GM11168 (cell line): ENCODE results near the gene ROBO4.

Source experiments
- in situ Hi-C: fragments of 300-500 bp; cut with MboI; formaldehyde crosslinking; loops from one replicate; pipeline ENCODE4 v1.12.0; 2022; ENCODE audit warnings: low sequenced_read_pairs; ENCODE audit not compliant: unreplicated experiment

Gene ROBO4

GRCh38 chr11:124897674-124898262 lies at the start of gene ROBO4:
TSS of gene ROBO4 (minus strand) at chr11:124897865. CDS start at chr11:124897795, 70 bp downstream.
- in situ Hi-C loops, result no loop called here

DNA sequence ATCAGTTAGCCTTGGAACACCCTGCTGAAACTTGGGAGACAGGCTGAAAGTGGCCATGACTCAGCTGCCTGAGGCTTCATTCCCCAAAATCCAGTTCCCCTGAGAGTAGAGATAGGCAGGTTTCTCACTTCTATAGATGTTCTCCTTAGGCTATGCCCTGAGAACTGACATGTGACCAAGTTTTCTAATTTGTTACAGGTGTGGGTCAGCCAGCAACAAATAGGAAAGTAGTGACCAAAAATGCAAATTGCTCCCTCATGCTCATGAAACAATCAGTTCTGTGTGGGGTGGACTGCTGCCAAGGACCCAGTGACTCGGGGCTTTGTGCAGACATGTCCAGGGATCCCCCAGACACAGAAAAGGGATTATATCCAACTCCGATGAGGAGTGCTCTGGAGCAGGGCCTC lies 49.1 kb upstream of the ROBO4 start:
- in situ Hi-C loops, result no loop called here

- in situ Hi-C loops, result no loop called here
Measured at GRCh38 chr11:124945826-124946225, 48.2 kb upstream of the ROBO4 start.

- in situ Hi-C loops, result no loop called here
Measured at GRCh38 chr11:124944565-124944964, 46.9 kb upstream of the ROBO4 start.

DNA sequence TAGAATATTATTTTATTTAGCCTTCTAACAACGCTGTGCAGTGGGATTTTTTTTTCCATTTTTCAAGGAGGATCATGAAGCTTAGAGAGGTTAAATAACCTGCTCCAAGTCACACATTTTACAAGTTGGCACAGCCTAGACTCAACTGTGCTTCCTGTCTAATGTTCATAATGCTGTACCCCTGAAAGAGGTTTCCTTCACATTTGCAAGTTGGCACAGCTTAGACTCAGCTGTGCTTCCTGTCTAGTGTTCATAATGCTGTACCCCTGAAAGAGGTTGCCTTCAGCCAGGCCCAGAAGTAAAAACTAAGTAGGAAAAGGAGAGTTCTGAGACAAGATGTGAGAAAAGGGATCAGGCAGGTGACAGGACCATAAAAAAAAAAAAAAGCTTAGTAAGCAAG lies 46.1 kb upstream of the ROBO4 start:
- in situ Hi-C loops, result no loop called here

- in situ Hi-C loops, result no loop called here
Measured at GRCh38 chr11:124943254-124943616, 45.6 kb upstream of the ROBO4 start.

DNA sequence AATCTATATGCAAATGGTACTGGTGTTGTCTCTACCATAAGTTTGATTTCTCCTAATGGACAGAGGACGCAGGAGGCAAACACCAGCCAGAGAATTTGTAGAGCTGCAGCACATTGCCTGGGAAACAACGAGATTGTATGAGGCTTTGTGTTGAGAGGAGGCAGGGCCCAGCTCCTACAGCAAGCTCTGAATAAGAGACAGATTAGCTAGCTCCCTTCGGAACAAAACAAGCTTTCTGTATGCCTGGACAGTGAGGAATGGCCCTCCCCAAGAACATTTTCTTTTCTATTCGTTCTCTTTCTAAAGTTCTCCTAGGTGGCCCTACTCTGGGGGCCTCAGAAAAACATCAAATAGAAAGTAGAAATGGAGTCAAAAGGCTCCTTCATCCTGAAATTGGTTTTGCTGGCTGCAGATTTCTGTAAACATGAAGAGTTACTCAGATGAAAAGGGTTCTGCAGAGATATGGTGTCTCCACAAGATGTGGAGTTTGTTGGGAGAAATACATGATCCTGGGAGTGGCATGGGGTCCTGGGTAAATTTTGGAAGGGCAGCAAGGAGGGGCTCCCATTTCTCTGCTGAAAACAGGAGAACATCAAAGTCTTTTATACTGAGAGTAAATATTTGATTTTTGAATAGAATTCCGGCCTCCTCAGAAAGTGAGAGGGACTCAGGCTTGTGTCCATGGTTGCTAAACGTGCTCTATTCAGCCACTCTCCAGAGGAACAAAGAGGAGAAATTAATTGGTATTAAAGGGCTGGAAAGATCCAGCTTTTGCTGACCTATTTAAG lies 45.0 kb upstream of the ROBO4 start:
- in situ Hi-C loops, result no loop called here

GRCh38 chr11:124941703-124942102 lies 44.0 kb upstream of the ROBO4 start:
- in situ Hi-C loops, result no loop called here

GRCh38 chr11:124938970-124939369 lies 41.3 kb upstream of the ROBO4 start:
- in situ Hi-C loops, result no loop called here

DNA sequence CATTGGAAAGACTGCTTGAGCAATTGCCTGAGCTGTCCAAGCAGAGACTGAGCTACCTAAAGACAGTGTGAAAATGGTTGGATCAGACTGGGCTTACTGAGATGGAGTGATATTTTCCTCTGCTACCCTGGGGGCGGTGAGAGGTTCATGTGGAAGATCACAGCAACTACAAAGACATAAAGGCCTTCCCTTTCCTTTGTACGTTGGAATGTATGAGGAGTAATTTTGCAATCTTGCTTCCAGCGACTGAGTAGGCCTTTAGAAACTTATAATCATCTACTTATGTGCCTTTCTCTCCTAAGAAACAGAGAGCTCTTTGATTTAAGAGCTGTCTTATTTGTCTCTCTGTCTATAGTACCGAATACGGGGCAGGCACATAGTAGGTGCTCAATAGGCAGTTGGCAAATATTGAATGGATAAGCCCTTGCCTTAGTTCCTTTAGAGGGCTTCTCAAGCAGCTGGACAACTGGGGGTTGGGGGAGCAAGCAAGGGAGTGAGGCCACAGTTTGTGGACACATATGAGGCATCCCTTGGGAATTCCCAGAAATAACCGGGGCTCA lies 40.6 kb upstream of the ROBO4 start:
- in situ Hi-C loops, result no loop called here

- in situ Hi-C loops, result no loop called here
Measured at GRCh38 chr11:124937336-124937935, 39.8 kb upstream of the ROBO4 start.

DNA sequence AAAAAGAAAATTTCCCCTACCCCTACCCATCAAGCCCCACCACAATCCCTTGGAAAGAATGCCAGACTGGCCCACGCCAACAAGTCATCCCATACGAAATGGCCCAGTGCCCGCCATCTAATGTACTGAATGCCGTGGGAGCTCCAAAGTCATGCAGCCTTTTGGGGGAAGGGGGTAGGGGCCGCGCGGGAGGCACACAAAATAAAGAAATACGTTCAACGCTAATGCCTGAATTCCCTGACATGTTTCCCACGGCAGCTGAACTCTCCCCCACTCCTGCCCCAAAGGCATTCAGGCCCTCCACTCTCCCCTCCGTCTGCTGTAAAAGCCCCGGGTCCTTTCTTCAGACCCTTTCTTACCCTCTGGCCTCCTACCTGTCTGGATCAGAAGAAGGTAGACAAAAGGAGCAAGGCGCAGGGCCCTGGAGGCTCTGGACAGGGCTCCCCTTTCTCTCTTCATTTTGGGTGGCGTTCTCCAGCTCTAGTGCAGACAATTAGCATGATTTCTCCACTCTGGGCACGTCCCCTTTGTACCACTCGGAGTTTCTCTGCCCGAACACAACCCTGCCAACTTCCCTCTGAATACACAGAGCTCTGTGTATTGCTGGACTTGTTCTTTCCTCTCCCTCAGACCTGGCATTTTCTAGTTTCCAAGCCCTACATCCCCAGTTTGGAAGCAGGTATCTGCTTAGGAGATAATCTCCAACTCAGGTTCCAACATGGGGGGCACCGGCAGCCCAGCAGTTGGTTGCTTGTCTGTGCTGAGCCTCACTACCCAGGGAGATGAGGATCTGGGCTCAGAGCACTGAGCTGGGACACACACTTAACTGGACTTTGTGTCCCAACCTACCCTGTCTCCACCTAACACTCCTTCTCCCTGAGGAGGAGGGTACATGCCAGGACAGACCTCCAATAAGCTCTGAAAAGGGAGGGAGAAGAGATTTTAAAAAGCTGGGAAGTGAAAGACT lies 38.2 kb upstream of the ROBO4 start, which contains the start of gene HEPACAM:
TSS of gene HEPACAM (minus strand) at position 500 of the 967 bp plus-strand sequence. CDS start at position 459, 41 bp downstream.
- in situ Hi-C loops, result no loop called here

- in situ Hi-C loops, result no loop called here
Measured at GRCh38 chr11:124934862-124935547, 37.3 kb upstream of the ROBO4 start.

- in situ Hi-C loops, result no loop called here
Measured at GRCh38 chr11:124930799-124931198, 33.1 kb upstream of the ROBO4 start.

DNA sequence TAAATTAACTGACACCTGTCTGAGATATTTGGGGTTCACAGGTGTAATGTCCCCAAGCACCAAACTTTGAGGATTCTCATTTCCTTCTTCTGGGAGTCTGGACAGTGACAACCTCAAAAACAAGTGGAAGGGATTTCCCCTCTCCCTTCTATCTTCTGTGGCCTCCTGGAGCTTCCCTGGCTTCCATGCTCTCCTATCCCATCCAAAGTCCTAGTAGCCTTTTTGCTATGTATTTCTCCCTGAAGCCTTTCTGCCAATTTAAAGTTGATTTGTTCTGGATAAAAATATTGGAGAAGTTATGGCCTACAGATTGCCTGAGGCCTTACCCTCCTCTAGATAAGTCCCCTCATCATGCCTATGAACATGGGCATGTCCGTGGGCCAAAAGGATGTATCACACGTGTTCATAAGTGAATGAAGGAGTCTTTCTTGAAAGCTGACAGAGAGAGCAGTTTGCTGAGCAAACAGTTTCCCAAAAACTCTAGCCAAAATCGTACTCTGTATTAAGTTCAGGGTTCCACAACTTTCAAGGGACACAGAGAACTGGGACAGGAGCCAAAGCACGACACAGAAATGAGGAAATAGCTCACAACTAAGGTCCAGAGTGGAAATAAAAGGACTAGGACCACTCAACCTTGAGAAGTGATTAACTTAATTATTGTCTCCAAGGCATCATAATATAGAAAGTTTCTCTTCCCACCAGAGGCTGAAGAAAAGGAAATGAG lies 31.4 kb upstream of the ROBO4 start:
- in situ Hi-C loops, result no loop called here

GRCh38 chr11:124923296-124923695 lies 25.6 kb upstream of the ROBO4 start:
- in situ Hi-C loops, result no loop called here

DNA sequence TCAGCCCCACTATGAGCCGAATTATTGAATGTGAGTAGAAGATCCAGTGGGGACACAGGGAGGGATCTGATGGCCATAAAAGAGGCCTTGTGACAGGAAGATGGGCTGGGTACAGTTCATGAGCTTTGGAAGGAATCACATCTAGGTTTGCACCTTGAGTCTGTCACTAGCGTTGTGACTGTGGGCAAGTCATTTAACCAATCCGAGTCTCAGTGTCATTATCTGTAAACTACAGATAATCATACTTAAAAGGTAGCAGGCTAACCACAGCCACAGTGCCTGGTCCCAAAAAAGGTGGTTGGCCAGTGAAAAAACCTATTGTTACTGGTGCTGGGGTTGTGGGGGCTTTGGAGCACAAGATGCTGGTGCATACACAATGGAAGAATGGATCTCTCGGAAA lies 25.2 kb upstream of the ROBO4 start:
- in situ Hi-C loops, result no loop called here

- in situ Hi-C loops, result no loop called here
Measured at GRCh38 chr11:124920870-124921609, 23.4 kb upstream of the ROBO4 start.
